Stimulated activated CD4-positive, alpha-beta T cell treated with anti-CD3 and anti-CD28 coated beads, Interleukin-4, amount 100 ng/mL, for 24 hours (primary cell): ENCODE data around the gene ATP2B1.

ENCODE experiments used
- DNase-seq: peaks from one replicate; pipeline ENCODE4 v3.0.0-alpha.2; 2020

Gene ATP2B1

DNA sequence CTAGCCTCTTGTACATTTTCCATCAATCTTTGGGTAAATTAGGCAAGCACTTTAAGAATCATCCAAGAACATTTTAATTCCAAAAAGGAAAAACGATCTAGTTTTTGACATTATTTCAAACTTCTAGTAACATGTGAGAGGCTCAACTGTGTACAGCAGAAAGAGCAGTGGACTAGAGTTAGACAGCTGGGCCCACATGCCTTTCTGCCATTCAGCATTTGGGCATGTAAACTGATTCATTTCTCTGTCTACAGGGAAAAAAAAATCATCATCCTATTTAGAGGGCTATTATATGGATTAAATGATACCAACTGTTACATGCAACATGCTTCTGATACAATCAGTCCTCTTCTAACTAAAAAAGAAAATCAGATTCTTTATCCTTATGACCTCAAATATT lies 17.7 kb downstream of the ATP2B1 start:
- no peak for DNase-seq

DNA sequence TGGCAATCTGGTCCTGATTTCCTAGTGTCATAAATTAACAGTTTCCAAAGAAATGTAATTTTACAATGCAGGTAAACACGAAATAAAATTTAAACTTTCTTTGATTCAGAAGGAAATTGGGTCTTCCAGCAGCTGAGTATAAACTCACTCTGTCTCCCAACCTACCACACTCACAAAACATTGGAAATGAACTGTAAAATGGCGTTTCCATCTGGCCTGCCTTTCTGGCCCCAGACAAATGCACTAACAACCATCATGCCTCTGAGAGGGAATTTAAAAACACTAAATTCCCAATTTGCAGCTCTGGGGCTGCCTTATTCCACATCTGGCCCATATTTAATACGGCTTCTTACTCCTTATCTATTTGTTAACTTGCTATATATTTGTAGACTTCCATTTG lies 19.3 kb downstream of the ATP2B1 start:
- no peak for DNase-seq

DNA sequence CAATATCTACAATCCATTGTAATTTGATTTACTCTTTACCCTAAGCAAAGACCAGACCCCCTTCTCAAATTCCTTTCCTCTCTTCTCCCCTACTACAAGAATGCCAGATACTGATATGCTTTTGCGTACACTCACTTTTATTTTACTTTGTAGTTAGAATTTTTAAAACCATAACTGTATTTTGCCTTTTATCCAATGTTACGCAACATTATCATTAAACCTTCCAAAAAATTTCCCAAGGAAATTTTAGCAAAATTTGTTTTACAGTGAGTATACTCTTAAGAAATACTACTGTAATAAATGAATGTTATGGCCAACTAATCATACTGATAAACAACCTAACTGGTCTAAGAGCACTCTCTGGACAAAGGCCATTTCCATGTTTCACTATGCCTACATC lies 22.3 kb downstream of the ATP2B1 start:
- no peak for DNase-seq

DNA sequence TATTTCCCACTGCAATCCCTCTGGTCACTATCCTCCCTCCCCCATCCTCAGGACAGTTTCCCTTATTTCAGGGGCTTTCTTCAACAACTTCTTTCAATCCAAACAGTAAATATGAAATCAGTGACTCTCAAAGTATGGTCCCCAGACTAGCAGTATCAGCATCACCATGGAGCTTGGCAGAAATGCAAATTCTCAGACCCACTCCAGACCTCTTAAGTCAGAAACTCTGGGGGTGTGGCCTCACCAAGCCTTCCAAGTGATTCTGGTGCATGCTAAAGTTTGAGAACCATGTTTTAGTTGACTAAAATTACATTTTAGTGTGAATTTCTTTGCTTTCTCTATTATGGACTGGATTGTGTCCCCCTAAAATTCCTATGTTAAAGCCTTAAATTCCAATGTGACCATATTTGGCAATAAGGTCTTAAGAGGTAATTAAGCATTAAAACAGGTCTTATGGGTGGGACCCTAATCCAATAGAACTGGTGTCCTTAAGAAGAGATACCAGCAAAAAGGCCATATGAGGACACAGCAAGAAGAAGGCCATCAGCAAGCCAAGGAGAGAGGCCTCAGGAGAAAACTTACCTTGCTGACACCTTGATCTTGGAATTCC lies 23.2 kb downstream of the ATP2B1 start:
- DNase-seq, result no peak

DNA sequence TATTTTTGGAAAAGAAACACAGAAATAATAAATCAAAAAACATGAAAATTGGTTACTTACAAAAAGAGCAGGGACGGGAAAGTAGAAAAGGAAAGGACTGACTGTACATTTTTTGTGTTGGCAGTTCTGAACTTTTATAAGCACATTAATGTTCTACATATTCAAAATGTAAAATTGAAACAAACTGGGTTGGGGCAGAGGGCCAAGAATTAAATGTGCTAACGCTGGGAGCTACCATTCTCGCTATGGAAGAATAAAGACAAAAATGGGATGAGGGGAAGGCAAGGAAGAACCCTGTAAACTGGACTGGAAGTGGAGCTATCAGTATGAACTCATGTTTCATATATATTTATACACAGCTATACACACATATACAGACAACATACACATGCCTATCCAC lies 24.5 kb downstream of the ATP2B1 start:
- DNase-seq, result no peak

DNA sequence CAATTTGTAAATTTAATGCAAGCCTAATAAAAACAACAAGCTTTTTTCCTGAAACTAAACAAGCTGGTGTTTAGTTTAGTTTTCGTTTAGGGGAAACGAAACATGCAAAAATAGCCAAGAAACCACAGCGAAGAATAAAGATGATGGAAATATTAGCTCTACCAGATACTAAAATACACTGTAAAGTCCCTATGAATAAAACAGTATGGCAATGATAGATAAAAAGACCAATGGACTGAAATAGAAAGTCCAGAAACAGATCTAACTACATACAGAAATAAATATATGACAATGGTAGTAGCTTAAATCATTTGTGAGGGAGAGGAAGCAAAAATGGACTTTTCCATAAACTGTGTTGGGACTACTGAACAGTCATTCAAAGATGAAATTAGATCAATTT lies 26.4 kb downstream of the ATP2B1 start:
- no peak for DNase-seq

DNA sequence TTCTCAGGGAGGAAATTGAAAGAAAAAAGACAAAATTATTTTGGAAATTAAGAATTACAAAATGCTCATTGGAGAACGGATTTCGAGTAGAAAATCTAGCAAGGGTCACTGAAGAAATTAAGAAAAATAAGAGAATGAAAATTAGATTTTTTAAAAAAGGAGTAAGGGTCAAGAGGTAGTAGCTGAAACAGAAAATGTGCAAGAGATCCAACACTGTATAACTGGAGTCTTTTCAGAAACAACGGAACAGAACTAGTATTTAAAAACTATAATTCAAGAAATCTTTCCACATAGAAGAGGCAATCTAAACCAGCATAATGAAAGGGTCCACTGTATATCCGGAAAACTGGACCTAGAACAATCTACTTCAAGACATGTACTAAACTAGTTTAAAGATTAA lies 28.2 kb downstream of the ATP2B1 start:
- no peak for DNase-seq

DNA sequence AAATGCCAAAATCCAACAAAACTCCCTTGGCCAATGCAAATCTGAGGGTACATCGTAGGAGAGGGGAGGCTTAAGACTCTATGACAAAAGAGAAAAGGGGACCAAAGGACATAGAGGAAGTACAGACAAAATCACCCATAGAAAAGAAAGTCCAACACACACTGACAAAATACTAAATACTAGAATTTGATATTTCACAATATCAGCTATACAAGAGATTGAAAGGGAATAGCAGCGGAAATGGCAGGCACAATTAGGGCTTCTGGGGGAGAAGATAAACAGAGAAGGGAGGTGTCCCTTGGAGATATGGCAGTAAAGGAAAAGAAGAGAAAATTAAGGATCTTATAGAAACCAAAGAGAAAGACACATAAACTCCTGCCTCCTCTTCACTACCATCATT lies 29.0 kb downstream of the ATP2B1 start:
- no peak for DNase-seq

DNA sequence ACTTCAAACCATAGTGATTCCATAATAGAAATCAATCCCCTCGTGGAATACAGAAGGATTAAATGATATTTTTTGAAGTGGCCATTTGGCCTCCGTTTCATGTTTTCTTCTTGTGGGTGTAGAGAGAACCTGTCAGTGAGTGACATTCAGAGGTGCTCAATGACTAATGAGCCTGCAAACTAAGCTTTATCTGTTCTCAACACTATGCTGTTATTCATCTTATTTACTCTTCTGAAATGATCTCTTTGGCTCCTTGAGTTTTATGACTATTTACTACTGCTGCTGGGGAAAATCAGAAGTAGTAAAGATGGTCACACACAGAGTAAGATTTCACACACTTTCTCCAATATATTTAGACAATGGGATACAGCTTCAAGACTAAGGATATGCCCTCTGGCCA lies 30.4 kb downstream of the ATP2B1 start:
- DNase-seq, result no peak

DNA sequence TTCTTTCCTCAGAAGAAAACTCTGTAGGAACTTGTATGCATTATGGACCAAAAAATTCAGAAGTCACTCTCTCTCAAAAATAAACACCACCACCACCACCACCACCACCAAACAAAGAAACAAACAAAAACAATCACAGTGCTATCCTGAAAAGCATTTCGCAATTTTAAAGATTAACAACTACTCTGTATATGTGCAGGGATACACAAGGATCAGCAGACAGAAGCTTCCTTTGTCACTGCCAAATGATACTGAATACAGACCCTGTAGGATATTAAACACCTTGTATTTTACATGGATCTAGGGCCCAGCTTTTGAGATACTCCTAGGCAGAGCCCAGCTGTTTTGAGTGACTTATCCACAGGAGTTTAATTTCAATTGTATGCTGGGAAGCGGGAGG lies 31.7 kb downstream of the ATP2B1 start:
- no peak for DNase-seq

DNA sequence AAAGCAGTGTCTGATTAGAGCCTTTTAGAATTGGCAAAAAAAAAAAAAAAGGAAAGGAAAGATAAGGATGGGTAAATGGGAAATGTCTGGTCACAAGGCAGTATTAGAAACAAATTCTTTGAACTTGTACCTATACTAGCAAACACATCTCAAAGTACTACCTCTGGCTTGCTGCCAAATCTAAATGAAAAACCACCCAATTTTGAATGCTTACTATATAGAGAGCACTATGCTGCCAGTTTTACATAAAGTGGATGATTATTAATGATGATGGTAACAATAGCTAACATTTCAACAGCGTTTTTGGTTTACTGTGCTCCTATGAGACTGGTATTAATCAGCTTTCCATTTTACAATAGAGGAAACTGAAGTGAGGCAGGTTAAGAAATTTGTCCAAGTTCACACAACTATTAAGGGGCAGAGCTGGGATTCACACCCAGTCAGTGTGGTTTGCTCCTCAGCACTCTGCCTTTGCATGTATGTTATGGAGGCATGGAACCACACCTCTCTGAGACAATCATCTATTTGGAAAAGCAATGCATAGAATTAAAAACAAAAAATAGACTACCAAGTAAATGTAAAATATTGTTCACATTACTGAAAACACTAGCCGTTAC lies 34.2 kb downstream of the ATP2B1 start:
- no peak for DNase-seq

DNA sequence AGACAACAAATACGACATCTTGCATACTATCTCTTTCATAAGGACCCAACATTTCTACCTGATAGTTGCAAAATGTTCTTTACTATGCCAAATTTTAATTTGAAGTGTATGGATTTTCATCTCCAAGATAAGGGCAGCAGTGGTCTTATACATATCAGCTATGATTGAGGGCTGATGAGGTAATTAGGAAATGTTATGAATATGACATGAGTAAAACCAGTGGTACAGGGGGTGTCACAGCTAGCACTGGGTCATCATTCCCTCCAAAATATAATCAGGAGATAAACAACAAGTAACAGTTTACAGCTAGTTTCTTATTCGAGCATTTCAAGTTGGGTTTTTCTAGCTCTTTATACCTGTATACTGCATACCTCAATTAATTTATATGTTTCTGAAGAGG lies 35.0 kb downstream of the ATP2B1 start:
- DNase-seq, result no peak

DNA sequence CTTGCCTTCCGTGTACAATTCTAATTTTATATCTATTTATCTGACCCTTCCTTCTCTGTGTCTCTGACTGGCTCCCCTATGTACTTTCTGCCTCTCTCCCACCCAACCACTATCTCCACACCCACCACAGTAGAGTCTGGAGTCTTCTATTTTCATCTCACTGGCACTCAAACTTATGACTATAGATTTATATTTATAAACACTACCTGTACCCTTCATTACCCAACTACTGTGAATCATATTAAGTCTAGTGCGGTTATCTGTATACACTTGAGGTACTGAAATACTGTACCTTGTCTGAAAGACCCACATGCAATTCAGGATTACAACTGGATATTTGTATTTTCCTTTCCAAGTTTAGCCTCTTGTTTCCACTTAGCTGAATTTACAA lies 36.1 kb downstream of the ATP2B1 start:
- DNase-seq, result no peak

DNA sequence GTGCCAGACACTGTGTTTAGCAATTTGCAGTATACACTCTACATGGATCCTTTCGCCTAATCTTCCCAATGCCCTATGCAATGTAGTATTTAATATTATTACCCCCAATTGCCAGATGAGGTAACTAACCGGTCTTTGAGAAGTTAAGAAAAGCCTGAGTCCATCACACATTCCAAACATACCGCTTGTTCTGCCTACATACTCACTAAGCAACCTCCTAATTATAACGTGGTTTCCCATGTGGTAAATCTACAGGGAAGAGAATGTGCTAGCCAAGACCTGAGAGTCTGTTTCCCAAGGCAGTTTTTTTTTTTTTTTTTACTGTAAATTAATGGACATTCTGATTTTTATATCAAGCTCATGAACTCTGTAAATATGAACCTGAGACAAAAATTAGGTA lies 37.2 kb downstream of the ATP2B1 start:
- DNase-seq, result no peak

DNA sequence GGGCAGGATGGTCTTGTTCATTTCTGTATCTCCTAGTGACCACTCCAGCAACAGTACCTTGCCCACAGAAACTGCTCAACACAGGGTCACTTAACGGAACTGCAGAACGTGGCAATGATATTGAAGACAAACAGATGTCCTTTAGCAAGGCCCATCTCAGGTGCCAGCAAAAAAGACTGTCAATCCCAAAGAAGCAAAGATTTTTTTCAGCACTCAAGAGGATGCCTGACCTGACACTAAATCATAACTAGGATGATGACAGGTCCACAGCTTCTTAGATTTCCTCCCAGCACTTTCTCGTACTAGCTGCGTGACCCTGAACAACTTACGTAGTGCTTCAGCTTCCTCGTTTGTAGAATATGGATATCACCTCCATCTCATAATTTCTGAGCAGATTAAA lies 39.4 kb downstream of the ATP2B1 start:
- no peak for DNase-seq

DNA sequence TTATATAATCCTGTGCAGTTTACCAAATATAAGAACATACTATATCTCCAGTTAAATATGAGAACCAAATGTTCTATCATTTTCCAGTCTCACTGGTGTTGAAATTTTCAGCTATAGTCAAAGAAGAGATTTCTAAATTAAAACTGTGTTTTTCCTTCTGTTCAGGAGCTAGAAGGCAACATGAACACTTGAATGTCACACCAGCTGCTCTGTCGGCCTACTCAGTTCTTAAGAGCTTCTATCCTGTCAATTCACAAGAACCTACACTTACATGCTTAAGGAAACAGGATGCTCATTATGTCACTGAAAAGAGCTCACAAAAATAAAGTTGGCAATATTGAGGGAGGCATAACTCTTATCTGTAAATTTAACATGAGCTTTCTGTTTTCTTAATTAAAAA lies 43.1 kb downstream of the ATP2B1 start:
- no peak for DNase-seq

DNA sequence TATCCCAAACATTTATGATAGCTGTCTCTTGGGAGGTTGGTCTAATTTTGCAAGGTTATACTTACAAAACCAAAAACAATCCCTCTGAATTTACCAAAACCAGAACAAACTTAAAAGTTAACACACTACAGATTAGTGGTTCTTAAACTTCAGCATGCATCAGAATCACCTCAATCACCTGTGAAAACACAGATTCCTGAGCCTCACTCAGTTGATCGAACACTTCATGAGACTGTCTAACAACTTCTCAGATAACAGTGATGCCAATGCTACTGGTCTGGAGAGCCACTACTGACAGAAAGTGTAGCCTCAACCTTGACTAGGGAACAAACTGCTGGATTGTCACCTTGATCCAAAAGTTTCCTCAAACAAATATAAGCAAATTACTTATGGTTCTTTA lies 44.2 kb downstream of the ATP2B1 start:
- DNase-seq, result no peak

DNA sequence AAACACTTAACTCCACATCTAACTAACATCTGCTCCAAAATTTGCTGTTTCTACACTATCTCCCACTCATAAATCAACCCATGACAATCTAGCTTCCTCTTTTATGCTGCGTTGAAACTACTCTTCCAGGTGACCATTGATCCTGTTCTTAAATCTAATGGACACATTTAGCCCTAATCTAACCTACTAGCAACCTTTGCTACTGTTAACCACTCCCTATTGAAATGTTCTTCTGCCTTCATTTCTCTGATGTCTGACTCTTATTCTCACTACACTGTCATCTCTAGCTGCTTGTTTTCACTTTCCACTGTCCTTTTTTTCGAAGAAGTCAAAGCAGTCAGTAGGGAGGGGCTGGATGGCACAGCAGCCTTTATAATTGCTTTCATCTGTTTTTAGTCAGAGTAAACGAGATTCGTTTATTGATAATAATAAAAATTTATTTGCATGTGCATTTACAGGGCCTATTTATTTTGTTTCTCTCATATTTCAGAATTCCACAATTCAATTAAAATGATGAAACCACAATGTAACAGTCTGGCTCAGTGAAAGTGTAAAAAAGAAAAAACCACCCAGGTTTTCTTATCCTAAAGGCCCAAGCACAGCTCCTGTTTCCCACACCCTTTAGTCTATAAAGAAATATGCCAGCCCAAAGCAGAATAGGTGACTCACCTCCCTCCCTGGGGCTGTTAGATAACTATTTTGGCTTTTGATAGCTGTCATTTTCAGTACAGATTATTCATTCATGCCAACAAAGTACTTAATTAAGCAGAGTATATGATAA lies 44.9 kb downstream of the ATP2B1 start:
- DNase-seq, result peak; percentile 37

DNA sequence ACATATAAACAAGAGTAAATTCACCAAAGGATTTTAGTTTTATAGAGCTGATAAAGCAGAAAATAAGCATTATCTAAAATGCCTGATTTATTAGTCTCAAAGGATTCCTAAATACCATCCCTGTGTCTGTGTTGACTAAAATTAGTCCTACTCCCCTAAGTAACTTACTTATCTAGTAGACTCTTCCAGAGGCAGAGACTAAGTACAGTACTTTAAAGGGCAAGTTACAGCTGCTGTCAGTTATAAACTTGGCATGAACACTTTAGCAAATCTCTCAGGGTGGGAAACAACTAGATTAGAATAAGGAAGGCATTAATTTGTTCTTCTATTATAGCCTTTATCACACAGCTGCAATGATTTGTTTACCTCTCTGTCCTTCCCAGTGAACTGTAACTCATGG lies 46.0 kb downstream of the ATP2B1 start:
- no peak for DNase-seq

DNA sequence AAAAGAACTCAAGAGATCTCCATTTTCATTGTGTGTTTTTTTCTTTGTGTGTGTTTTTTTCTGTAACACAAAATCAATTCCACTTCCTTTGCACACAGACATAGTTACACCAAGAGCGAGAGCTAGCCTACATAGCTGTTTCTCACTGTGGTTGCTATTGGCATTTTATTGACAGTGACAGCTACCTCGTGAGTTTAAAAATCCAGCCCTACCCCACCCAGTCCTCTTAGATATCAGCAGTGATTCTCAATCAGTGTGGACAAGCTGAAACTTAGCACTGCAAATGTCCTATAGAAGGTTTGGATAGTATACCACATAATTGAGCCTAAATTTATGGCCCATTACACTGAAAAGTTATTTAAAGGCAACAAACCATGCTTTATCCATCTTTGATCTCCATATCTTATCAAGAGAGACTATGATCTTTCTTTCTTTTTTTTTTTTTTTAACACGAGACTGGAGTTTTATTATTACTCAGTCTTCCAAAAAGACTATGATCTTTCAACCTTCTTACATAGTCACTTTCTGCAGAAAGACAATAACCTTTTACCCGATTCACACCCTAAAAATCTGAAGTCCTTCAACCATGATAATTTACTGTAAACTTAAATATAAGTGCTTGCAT lies 46.8 kb downstream of the ATP2B1 start:
- no peak for DNase-seq

DNA sequence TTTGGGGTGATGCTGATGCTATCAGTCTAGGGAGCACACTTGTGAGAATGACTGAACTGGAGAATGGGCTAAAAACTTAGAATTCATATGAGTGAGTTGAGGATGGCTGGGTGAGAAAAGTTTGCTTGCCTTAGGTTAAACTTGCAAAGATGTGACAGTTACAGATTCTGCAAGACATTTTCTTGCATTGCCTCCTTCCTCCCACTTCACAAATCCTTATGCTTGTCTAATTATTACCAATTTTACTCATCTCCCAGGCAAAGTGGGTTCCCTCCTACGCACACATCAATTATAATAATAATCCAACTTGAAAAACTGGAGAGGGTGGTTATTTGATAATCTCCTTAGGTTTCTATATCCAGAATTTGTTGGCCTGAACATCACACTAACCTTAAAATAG lies 50.9 kb downstream of the ATP2B1 start:
- no peak for DNase-seq

DNA sequence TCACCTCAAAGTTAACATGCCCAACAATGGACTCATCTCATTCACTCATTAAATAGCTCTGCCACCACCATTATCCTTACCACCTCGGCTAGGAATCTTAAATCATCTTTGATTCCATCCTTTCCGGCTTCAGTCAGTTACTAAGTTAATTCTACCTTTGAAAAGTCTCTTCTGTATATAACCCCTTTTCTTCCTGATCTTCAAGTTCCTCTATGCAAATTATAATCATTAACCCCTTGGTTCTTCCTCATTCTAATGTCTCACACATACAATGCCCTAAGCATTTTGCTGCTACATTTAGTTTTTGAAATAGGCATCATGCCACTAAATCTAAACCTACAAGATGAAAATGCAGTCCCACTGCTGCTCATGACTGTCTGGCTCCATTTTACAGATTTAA lies 51.6 kb downstream of the ATP2B1 start:
- no peak for DNase-seq

DNA sequence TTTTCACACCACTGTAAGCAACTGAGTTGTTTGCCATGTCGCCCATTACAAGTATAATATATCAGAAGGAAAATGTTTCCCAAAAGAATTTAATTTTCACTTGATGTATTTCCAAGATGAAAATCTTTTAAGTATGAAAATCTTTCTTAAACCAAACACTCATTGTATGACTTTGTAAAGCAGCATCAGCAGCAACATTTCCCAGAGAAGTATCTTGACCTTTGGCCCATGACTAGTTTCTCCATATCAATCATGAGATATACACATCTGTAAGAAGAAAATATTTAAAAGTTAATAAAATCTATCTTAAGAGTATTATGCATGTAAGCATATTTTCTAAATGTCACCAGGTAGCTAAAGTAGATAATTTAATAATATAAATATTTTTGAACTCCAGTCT lies 52.8 kb downstream of the ATP2B1 start:
- DNase-seq, result no peak

DNA sequence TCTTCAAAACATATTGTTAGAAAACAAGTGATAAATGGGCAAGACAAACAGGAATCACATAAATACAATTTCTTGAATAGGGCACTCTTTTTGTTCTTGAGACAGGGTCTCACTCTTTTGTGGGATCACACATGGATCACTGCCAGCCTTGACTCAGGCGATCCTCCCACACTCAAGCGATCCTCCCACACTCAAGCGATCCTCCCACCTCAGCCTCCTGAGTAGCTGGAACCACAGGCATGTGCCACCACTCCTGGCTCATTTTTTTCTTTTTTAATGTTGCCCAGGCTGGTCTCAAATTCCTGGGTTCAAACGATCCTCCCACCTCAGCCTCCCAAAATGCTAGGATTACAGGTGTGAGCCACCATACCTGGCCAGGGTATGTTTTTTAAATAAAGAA lies 57.4 kb downstream of the ATP2B1 start:
- DNase-seq, result no peak
